Measurements from ENCODE around the gene IMP4.

DNA sequence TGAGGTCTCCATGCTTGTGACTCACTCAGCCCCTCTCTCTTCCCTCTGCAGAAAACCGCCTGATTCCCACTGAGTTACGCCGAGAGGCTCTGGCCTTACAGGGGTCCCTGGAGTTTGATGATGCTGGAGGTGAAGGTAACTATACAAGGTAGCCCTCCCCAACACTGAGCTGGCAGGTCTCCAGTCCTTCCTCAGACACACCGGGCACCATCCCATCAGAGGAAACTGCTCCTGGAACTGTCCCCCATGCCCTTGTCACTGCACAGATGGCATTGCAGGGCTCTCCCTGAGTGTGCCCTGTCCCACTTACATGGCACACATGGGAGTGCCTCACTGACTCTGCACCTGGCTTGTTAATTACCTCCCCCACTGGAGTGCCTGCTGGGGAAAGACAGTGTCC lies 1.9 kb downstream of the IMP4 start:
- TF ChIP-seq POLR2A (IDR thresholded peaks at IDR 0.05) = no peak
- TF ChIP-seq, protein P1, sequence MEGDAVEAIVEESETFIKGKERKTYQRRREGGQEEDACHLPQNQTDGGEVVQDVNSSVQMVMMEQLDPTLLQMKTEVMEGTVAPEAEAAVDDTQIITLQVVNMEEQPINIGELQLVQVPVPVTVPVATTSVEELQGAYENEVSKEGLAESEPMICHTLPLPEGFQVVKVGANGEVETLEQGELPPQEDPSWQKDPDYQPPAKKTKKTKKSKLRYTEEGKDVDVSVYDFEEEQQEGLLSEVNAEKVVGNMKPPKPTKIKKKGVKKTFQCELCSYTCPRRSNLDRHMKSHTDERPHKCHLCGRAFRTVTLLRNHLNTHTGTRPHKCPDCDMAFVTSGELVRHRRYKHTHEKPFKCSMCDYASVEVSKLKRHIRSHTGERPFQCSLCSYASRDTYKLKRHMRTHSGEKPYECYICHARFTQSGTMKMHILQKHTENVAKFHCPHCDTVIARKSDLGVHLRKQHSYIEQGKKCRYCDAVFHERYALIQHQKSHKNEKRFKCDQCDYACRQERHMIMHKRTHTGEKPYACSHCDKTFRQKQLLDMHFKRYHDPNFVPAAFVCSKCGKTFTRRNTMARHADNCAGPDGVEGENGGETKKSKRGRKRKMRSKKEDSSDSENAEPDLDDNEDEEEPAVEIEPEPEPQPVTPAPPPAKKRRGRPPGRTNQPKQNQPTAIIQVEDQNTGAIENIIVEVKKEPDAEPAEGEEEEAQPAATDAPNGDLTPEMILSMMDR (IDR thresholded peaks at IDR 0.05) = no peak
